Adrenal gland (tissue), 12 donors: ENCODE measurements around the gene SAYSD1. TPM values are rescaled to one million over a fixed set of nuclear protein-coding genes. Genes with fewer than 3 reads are reported as not detected.

Source experiments
- DNase-seq, 7 donors: peaks; one replicate each; pipeline ENCODE4 v3.0.0-alpha.2; 2019 to 2020
- H3K27ac ChIP-seq, 5 donors: fragments of 200-600 bp; sonication (generic) in 4 of 5; 1 replicate in 3 of 5; 2 replicates in 2 of 5; pipeline versions ENCODE4 v1.5.1 to v1.8.0; 2016 to 2020; ENCODE audit warnings: mild to moderate bottlenecking in 1 of 5
- H3K27me3 ChIP-seq: fragments of 200-600 bp; 2 replicates; pipeline ENCODE4 v1.8.0; 2021
- H3K36me3 ChIP-seq, 2 donors: fragments of 200-600 bp; replicated peaks in 1 of 2; 1 replicate in 1 of 2; 2 replicates in 1 of 2; pipeline versions ENCODE4 v1.5.1 to v1.8.0; 2018 to 2022
- H3K4me1 ChIP-seq, 2 donors: fragments of 200-600 bp; replicated peaks in 1 of 2; 1 replicate in 1 of 2; 2 replicates in 1 of 2; pipeline versions ENCODE4 v1.5.1 to v1.8.0; 2018 to 2021
- H3K4me3 ChIP-seq, 4 donors: fragments of 200-600 bp; sonication (generic) in 3 of 4; one replicate each; pipeline ENCODE4 v1.5.1; 2016 to 2018
- H3K9me3 ChIP-seq, 3 donors: fragments of 200-600 bp; sonication (generic) in 1 of 3; replicated peaks in 1 of 3; 1 replicate in 2 of 3; 2 replicates in 1 of 3; pipeline versions ENCODE4 v1.5.1 to v1.8.0; 2016 to 2021
- POLR2A ChIP-seq, 2 donors: fragments of 450-650 bp; IDR thresholded peaks; one replicate each; pipeline ENCODE4 v1.6.1; 2017; ENCODE audit warnings: antibody characterized with exemption in 2 of 2, mild to moderate bottlenecking in 2 of 2, moderate library complexity in 1 of 2
- WGBS, 4 donors: extraction: QIAGEN DNeasy Blood & Tissue Kit in 2 of 4; methylation state at CpG; one replicate each; pipeline versions ENCODE4 v1.1.5 to v1.1.7; 2013 to 2017; 5-methylcytosine and 5-hydroxymethylcytosine counted together
- intact Hi-C, 2 donors: fragments of 100-400 bp; cut with DNase I; formaldehyde crosslinking; loops; one replicate each; pipeline versions ENCODE4 v1.14.1 to v1.15.0; 2022 to 2023
- polyA plus RNA-seq, 3 donors: library from polyadenylated mRNA; stranded (reverse); fragments of 200-250 nt in 2 of 3; fragments of 350-450 nt in 1 of 3; fragmentation: Illumina TruSeq in 1 of 3; extraction: RNeasy Lipid Tissue Mini Kit (QIAGEN cat#74804) in 1 of 3; gene quantifications; one replicate each; pipeline ENCODE4 v1.2.3, GENCODE V29; 2013 to 2014
- total RNA-seq, 9 donors: library from RNA; depleted of rRNA in 4 of 9; stranded (reverse); fragments of >200 nt in 4 of 9; fragments of 120-200 nt in 1 of 9; fragmentation: NEBNext Ultra II Directional in 1 of 9; extraction: Animal tissue kit (Norgen Biotek cat#: 25700) in 1 of 9; gene quantifications; one replicate each; pipeline versions ENCODE4 v1.1.0 to v1.2.4, GENCODE V29; 2013 to 2023
- TF ChIP-seq, protein P1 (sequence below), 6 experiments: fragments of 450-650 bp in 4 of 6; fragments of 200-600 bp in 2 of 6; sonication (generic) in 1 of 6; IDR thresholded peaks; 1 replicate in 5 of 6; 2 replicates in 1 of 6; pipeline versions ENCODE4 v1.5.1 to v1.8.0; 2016 to 2021; ENCODE audit warnings: antibody characterized with exemption in 6 of 6, mild to moderate bottlenecking in 2 of 6, moderate library complexity in 1 of 6
- donor health status: healthy with polysubstance abuse.
- donor health status: Bipolar disorder and iron deficiency.
- donor health status: DM: yes; HTN: yes; CAD: no.
- donor health status: DM: no; HTN: no; CAD: no.
- donor health status: DM: no; HTN: no; CAD: no.
- donor health status: DM: yes; HTN: yes; CAD: no.

SAYSD1 gene
- total and polyA plus RNA-seq, 12 donors: 9.0 to 25.1 (median 13.1) TPM

DNA sequence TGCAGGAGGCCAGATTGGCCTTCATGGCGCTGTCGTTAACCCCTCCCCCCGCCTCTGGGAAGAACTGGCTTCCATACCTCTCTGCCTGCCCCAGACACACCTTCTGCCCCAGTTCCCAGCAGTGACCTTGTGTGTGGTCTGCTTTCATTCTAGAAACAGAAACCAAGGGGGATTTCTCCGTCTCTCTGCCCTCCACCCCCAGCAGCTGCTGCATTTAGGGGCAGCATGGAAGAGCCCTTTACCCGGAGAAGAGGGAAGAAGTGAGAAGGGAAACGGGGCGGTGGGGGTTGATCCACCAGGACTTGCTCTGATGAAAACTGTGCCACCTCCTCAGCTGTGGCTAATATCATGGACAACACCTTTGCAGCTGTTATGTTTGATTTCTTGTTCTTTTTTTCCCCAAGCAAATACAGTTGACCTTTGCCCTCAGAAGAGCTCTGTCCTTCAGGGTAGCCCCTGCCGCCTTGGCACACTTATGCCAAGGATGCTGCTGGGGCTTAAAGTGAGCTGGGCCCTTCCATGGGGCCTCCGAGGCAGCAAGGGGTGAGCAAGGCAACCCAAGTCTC lies 60.3 kb downstream of the SAYSD1 start:
- no peak for TF ChIP-seq POLR2A (IDR thresholded peaks at IDR 0.05)
- TF ChIP-seq, protein P1, sequence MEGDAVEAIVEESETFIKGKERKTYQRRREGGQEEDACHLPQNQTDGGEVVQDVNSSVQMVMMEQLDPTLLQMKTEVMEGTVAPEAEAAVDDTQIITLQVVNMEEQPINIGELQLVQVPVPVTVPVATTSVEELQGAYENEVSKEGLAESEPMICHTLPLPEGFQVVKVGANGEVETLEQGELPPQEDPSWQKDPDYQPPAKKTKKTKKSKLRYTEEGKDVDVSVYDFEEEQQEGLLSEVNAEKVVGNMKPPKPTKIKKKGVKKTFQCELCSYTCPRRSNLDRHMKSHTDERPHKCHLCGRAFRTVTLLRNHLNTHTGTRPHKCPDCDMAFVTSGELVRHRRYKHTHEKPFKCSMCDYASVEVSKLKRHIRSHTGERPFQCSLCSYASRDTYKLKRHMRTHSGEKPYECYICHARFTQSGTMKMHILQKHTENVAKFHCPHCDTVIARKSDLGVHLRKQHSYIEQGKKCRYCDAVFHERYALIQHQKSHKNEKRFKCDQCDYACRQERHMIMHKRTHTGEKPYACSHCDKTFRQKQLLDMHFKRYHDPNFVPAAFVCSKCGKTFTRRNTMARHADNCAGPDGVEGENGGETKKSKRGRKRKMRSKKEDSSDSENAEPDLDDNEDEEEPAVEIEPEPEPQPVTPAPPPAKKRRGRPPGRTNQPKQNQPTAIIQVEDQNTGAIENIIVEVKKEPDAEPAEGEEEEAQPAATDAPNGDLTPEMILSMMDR (IDR thresholded peaks at IDR 0.05): no peak
- no peaks in the 10 kb centered on the region for H3K27me3 ChIP-seq
- no peak overlapping the region for H3K4me3 ChIP-seq
- H3K36me3 ChIP-seq: no peaks in the 10 kb centered on the region
- intact Hi-C loops: no loop called here
- H3K9me3 ChIP-seq: no peaks in the 10 kb centered on the region
- no peaks in the 10 kb centered on the region for H3K4me1 ChIP-seq
- DNase-seq: no peak
- no peak overlapping the region for H3K27ac ChIP-seq
- 68 to 81% (median 72%) methylated on average over 9 of the region's 9 CpGs for WGBS, 4 donors

Other genes with a start within 250 kb of the SAYSD1 start
- under 1 TPM in 4 of 9 donors, not detected in 5; 0.06 to 0.42 (median 0.12) TPM for gene GLP1R, start 66.4 kb downstream of the SAYSD1 start, total RNA-seq
- under 1 TPM in 1 of 3 donors, not detected in 2; 0.11 TPM for gene GLP1R, start 66.4 kb downstream of the SAYSD1 start, polyA plus RNA-seq
- 10 to 100 TPM in 2 of 9 donors, 1 to 10 TPM in 3, under 1 TPM in 4; 0.48 to 57.1 (median 1.2) TPM for gene KCNK5, start 114.3 kb upstream of the SAYSD1 start, total RNA-seq
- 1 to 10 TPM in 1 of 3 donors, under 1 TPM in 2; 0.26 to 1.2 (median 0.64) TPM for gene KCNK5, start 114.3 kb upstream of the SAYSD1 start, polyA plus RNA-seq
- gene KCNK17, start 199.2 kb upstream of the SAYSD1 start, total RNA-seq: under 1 TPM in 1 of 9 donors, not detected in 8; 0.36 TPM
- under 1 TPM; 0.10 to 0.16 (median 0.11) TPM for gene KCNK17, start 199.2 kb upstream of the SAYSD1 start, polyA plus RNA-seq
- not detected for gene KCNK16, start 207.5 kb upstream of the SAYSD1 start, total RNA-seq
- not detected for gene KCNK16, start 207.5 kb upstream of the SAYSD1 start, polyA plus RNA-seq